Keratinocyte (primary cell): Measurements from ENCODE around the gene SIPA1. TPM values are rescaled to one million over a fixed set of nuclear protein-coding genes. Genes with fewer than 3 reads are reported as not detected.

Experiments
- DNase-seq: peaks from one replicate; pipeline ENCODE4 v3.0.0-alpha.2; 2011; ENCODE audit warnings: low read depth, missing footprints, low spot score
- FAIRE-seq: peaks from 2 replicates; lab custom pipeline; 2011; peaks lifted over from hg19 to GRCh38; lab: Jason Lieb, UNC
- H2AFZ ChIP-seq: 2 replicates; pipeline ENCODE4 v1.6.0; 2012; ENCODE audit warnings: low read length, control low read depth, inconsistent platforms; ENCODE audit not compliant: control insufficient read depth
- H3K27ac ChIP-seq: 2 replicates; pipeline ENCODE4 v1.5.1; 2011; ENCODE audit warnings: low read length; ENCODE audit not compliant: control insufficient read depth, insufficient read depth
- H3K27me3 ChIP-seq: 3 replicates; pipeline ENCODE4 v1.6.0; 2011; ENCODE audit warnings: low read length; ENCODE audit not compliant: control insufficient read depth, insufficient read depth; ENCODE audit errors: extremely low read depth
- H3K36me3 ChIP-seq, 2 experiments: 2 replicates in 1 of 2; 3 replicates in 1 of 2; pipeline ENCODE4 v1.5.1; 2011; ENCODE audit warnings: low read length in 2 of 2, mild to moderate bottlenecking in 1 of 2; ENCODE audit not compliant: control insufficient read depth in 2 of 2, insufficient read depth in 2 of 2; ENCODE audit errors: extremely low read depth in 1 of 2
- H3K4me1 ChIP-seq: 3 replicates; pipeline ENCODE4 v1.5.1; 2011; ENCODE audit warnings: low read length; ENCODE audit not compliant: control insufficient read depth, insufficient read depth; ENCODE audit errors: extremely low read depth
- H3K4me2 ChIP-seq: 3 replicates; pipeline ENCODE4 v1.6.0; 2011; ENCODE audit warnings: low read depth, low read length; ENCODE audit not compliant: control insufficient read depth, insufficient read depth; ENCODE audit errors: extremely low read depth
- H3K4me3 ChIP-seq, 3 experiments: fragments of 200-600 bp in 1 of 3; sonication (generic) in 1 of 3; 2 replicates in 2 of 3; 3 replicates in 1 of 3; pipeline ENCODE4 v1.5.1; 2011 to 2016; ENCODE audit warnings: low read length in 3 of 3, mild to moderate bottlenecking in 3 of 3, control low read depth in 2 of 3, inconsistent platforms in 1 of 3, low read depth in 1 of 3, mixed read lengths in 1 of 3, mixed run types in 1 of 3, moderate library complexity in 1 of 3; ENCODE audit not compliant: control insufficient read depth in 2 of 3, insufficient read depth in 2 of 3; ENCODE audit errors: extremely low read depth in 1 of 3
- H3K79me2 ChIP-seq: 2 replicates; pipeline ENCODE4 v1.6.0; 2012; ENCODE audit warnings: low read length; ENCODE audit not compliant: control insufficient read depth, insufficient read depth
- H3K9ac ChIP-seq: 3 replicates; pipeline ENCODE4 v1.6.0; 2011; ENCODE audit warnings: low read length; ENCODE audit not compliant: control insufficient read depth, insufficient read depth; ENCODE audit errors: extremely low read depth
- H3K9me1 ChIP-seq: 3 replicates; pipeline ENCODE4 v1.6.0; 2011; ENCODE audit warnings: low read length; ENCODE audit not compliant: control insufficient read depth, insufficient read depth; ENCODE audit errors: extremely low read depth
- H3K9me3 ChIP-seq: 2 replicates; pipeline ENCODE4 v1.5.1; 2012; ENCODE audit warnings: low read depth, low read length; ENCODE audit not compliant: control insufficient read depth
- H4K20me1 ChIP-seq: 3 replicates; pipeline ENCODE4 v1.6.0; 2011; ENCODE audit warnings: low read length; ENCODE audit not compliant: control insufficient read depth, insufficient read depth; ENCODE audit errors: extremely low read depth
- CTCF ChIP-seq, 3 experiments: IDR thresholded peaks in 1 of 3; conservative IDR thresholded peaks in 1 of 3; optimal IDR thresholded peaks in 1 of 3; 2 replicates in 2 of 3; 3 replicates in 1 of 3; pipeline versions ENCODE3 to v1.5.1; 2011; ENCODE audit warnings: low read length in 3 of 3, mild to moderate bottlenecking in 3 of 3, moderate library complexity in 2 of 3, control low read depth in 1 of 3, inconsistent platforms in 1 of 3; ENCODE audit not compliant: insufficient read depth in 2 of 3; ENCODE audit errors: extremely low read depth in 1 of 3
- EZH2 ChIP-seq: IDR thresholded peaks from one replicate; pipeline ENCODE4 v1.6.1; 2012; ENCODE audit warnings: inconsistent platforms, mild to moderate bottlenecking, low read length, moderate library complexity
- dilution Hi-C: fragments of 300-500 bp; cut with MboI; formaldehyde crosslinking; loops from one replicate; pipeline ENCODE4 v1.7.0; 2020; ENCODE audit warnings: low sequenced_read_pairs; ENCODE audit not compliant: extremely low pct_ligation_motif_present
- polyA plus RNA-seq, 5 experiments: library from polyadenylated mRNA; depleted of rRNA in 3 of 5; stranded (reverse) in 3 of 5; stranded (forward) in 1 of 5; unstranded in 1 of 5; fragments of >200 nt; gene quantifications; 1 replicate in 1 of 5; 2 replicates in 3 of 5; 3 replicates in 1 of 5; pipeline versions ENCODE4 v1.2.1 to v1.2.3, GENCODE V29; 2011 to 2012; ENCODE audit warnings: missing spikeins in 2 of 5, low read depth in 1 of 5, low replicate concordance in 1 of 5

The SIPA1 gene
- polyA plus RNA-seq, 1 donor (not counting 4 experiments of a cell fraction or from before 2014, with no cell fraction given): 4.5 TPM

GRCh38 chr11:65627202-65627601 lies 10.7 kb upstream of the SIPA1 start:
- Histone ChIP-seq H3K27me3 (no peaks in the 10 kb centered on the region), H3K79me2 (no peaks in the 10 kb centered on the region), H4K20me1 (peaks cover 2% of the 10 kb centered on the region), H3K4me1 (no peaks in the 10 kb centered on the region), H2AFZ (no peak overlapping the region), H3K9me1 (no peaks in the 10 kb centered on the region), H3K27ac (no peak overlapping the region), H3K9me3 (no peaks in the 10 kb centered on the region), H3K36me3 (peaks cover 59 to 60% of the 10 kb centered on the region in 2 experiments), H3K9ac (no peak overlapping the region), H3K4me3 (no peak overlapping the region), H3K4me2 (no peak overlapping the region)
- dilution Hi-C loops: no loop called here
- TF ChIP-seq EZH2 (no peak), CTCF (optimal IDR thresholded peaks at IDR 0.05 in 1 of 3, IDR thresholded peaks at IDR 0.05 in 1 of 3, conservative IDR thresholded peaks at IDR 0.05 in 1 of 3; ENCODE audit: extremely low read depth in 1 of 3, insufficient read depth in 2 of 3, low read length in 3 of 3) (no peak)
- DNase-seq (no peak), FAIRE-seq (no peak)

- DNase-seq (no peak), FAIRE-seq (no peak)
- no peaks in the 10 kb centered on the region for H3K9me3 ChIP-seq
- H3K27me3 ChIP-seq: no peaks in the 10 kb centered on the region
- H4K20me1 ChIP-seq: no peaks in the 10 kb centered on the region
- no peak overlapping the region for H3K4me3 ChIP-seq
- peaks cover 51 to 58% of the 10 kb centered on the region in 2 experiments for H3K36me3 ChIP-seq
- dilution Hi-C loops: no loop called here
- H3K9me1 ChIP-seq: no peaks in the 10 kb centered on the region
- H3K4me2 ChIP-seq: no peak overlapping the region
- TF ChIP-seq EZH2 (no peak), CTCF (optimal IDR thresholded peaks at IDR 0.05 in 1 of 3, IDR thresholded peaks at IDR 0.05 in 1 of 3, conservative IDR thresholded peaks at IDR 0.05 in 1 of 3; ENCODE audit: extremely low read depth in 1 of 3, insufficient read depth in 2 of 3, low read length in 3 of 3) (no peak)
- no peaks in the 10 kb centered on the region for H3K79me2 ChIP-seq
- no peak overlapping the region for H3K27ac ChIP-seq
- no peak overlapping the region for H2AFZ ChIP-seq
- H3K9ac ChIP-seq: no peak overlapping the region
- H3K4me1 ChIP-seq: no peaks in the 10 kb centered on the region
Observed at GRCh38 chr11:65629579-65629978, 8.3 kb upstream of the SIPA1 start.
